BJ (cell line): Measurements from ENCODE around the gene LSP1. TPM values are rescaled to one million over a fixed set of nuclear protein-coding genes. Genes with fewer than 3 reads are reported as not detected.

Experiments used
- CTCF ChIA-PET: fragments of 350-600 bp; formaldehyde crosslinking; extraction: SDS; loops from one replicate; lab custom pipeline; 2021; ENCODE audit warnings: antibody characterized with exemption, inconsistent platforms; lab: Yijun Ruan, JAX
- POLR2A ChIA-PET: fragments of 300-600 bp; sonication (Branson Sonifier 250); formaldehyde crosslinking; extraction: SDS; loops from one replicate; lab custom pipeline; 2021; ENCODE audit warnings: antibody characterized with exemption; lab: Charles Lee
- DNase-seq: peaks from one replicate; pipeline ENCODE4 v3.0.0-alpha.2; 2011; ENCODE audit warnings: low read depth
- H3K27me3 ChIP-seq: 2 replicates; pipeline ENCODE4 v1.6.0; 2011; ENCODE audit warnings: low read length; ENCODE audit not compliant: control insufficient read depth, insufficient read depth
- H3K36me3 ChIP-seq: 2 replicates; pipeline ENCODE4 v1.5.1; 2011; ENCODE audit warnings: low read length; ENCODE audit not compliant: control insufficient read depth, insufficient read depth
- H3K4me3 ChIP-seq: 2 replicates; pipeline ENCODE4 v1.5.1; 2011; ENCODE audit warnings: low read depth, mild to moderate bottlenecking, control low read depth, low read length
- CTCF ChIP-seq: IDR thresholded peaks from 2 replicates; pipeline ENCODE4 v1.5.1; 2011; ENCODE audit warnings: low read depth, mild to moderate bottlenecking, control low read depth, inconsistent platforms, low read length, moderate library complexity; ENCODE audit not compliant: insufficient read depth
- polyA plus RNA-seq: library from polyadenylated mRNA; depleted of rRNA; stranded (reverse); fragments of >200 nt; gene quantifications from 2 replicates; pipeline ENCODE4 v1.2.3, GENCODE V29; 2011

LSP1 gene
- polyA plus RNA-seq, 1 experiment = not detected

DNA sequence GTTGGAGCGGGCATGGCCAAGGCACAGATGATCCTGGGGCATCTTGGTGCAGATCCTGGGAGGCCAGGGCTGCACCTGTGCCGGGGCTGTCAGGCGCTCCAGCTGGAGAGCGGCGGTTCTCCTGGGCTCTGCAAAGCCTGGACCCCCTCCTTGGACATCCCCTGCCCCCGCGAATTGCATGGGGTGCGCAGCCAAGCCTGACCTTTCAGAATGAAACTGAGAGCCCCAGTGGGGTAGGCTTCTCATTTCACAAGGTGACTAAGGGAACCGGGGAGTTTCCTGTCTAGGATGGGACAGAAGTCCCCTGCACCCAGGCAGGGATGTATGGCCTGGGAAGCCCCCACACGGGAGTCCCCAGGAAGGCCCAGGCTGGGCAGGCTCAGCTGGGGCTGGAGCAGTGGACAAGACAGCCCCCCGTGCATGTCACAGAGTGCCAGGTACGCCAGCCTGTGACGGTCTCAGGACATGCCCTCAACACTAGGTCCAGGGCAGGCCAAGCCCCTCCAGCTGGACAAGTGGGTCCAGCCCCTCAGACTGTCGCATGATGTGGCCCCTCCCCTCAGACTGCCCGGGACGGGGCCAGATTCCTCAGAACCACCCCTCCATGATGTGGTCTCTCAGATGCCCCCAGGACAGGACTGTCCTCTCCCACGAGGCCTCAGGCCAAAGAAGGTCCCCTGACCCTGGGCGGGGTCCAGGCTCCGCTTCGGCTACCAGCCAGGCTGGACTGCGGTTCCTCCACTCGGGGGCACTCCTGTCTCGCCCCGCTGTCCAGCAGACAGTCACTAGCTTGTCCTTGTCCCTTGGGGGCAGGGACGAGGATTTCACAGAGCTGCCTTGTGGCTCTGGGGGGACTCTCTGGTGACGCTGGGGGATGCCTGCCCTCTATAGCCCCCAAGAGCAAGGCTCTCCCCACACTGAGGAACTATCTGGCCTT lies 2.3 kb downstream of the LSP1 start:
- no peak overlapping the region for H3K4me3 ChIP-seq
- DNase-seq = no peak
- POLR2A ChIA-PET = no interaction called here
- no peak for TF ChIP-seq CTCF
- no peaks in the 10 kb centered on the region for H3K36me3 ChIP-seq
- H3K27me3 ChIP-seq = peaks cover 2% of the 10 kb centered on the region; the same call in 1 of the 2 replicates
- CTCF ChIA-PET = interaction anchor here (1.0 to 2.2 kb wide), 6 partner anchors 21 to 295 kb away, joined by 3 to 8 read pairs (median 5); no protein-coding TSS in a partner anchor

DNA sequence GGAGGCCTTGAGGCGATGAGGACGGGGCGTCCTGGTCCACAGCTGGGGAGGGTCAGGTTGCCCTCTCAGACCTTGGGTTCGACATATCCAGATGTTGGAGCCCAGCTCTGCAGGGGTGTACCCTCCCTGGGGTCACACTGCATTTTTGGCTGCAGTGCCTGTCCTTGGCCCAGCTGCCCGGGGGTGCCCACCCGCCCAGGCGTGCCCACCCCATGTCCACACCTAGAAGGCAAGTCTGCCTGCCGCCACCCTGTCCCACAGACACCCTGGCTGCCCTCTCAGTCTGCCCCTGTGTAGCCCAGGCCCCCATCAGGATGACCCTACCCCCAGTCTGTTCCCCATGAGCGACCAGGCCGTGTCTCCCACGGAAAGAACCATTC lies 3.0 kb downstream of the LSP1 start:
- no peak for DNase-seq
- TF ChIP-seq CTCF = no peak
- peaks cover 2% of the 10 kb centered on the region; the same call in 1 of the 2 replicates for H3K27me3 ChIP-seq
- no peaks in the 10 kb centered on the region for H3K36me3 ChIP-seq
- H3K4me3 ChIP-seq = no peak overlapping the region
- CTCF ChIA-PET = interaction anchor here (0.9 to 2.2 kb wide), 6 partner anchors 23 to 297 kb away, joined by 3 to 8 read pairs (median 4); no protein-coding TSS in a partner anchor
- POLR2A ChIA-PET = no interaction called here

GRCh38 chr11:1856306-1857005 lies 3.6 kb downstream of the LSP1 start:
- POLR2A ChIA-PET = no interaction called here

GRCh38 chr11:1857064-1857463 lies 4.2 kb downstream of the LSP1 start:
- CTCF ChIA-PET = interaction anchor here (1.6 to 2.2 kb wide), 3 partner anchors 26 to 293 kb away, joined by 8 to 9 read pairs (median 8); no protein-coding TSS in a partner anchor
- POLR2A ChIA-PET = no interaction called here
- no peak for TF ChIP-seq CTCF
- DNase-seq = no peak
- H3K36me3 ChIP-seq = no peaks in the 10 kb centered on the region
- peaks cover 2% of the 10 kb centered on the region for H3K27me3 ChIP-seq
- no peak overlapping the region for H3K4me3 ChIP-seq

More at GRCh38 chr11:1856306-1857005, 3.6 kb downstream of the LSP1 start:
- CTCF ChIA-PET = interaction anchor here (0.9 to 2.2 kb wide), 7 partner anchors 23 to 296 kb away, joined by 3 to 9 read pairs (median 6); no protein-coding TSS in a partner anchor
- Histone ChIP-seq H3K36me3 (no peaks in the 10 kb centered on the region), H3K4me3 (no peak overlapping the region), H3K27me3 (peaks cover 2% of the 10 kb centered on the region; the same call in 1 of the 2 replicates)
- DNase-seq = no peak
- TF ChIP-seq CTCF = no peak
